Testis (tissue), 3 donors: Measurements from ENCODE around the gene KLHL40. TPM values are rescaled to one million over a fixed set of nuclear protein-coding genes. Genes with fewer than 3 reads are reported as not detected.

Experiments used
- DNase-seq: peaks from one replicate; pipeline ENCODE4 v3.0.0-alpha.2; 2019
- H3K27ac ChIP-seq, 2 donors: fragments of 200-600 bp; sonication (generic); one replicate each; pipeline ENCODE4 v1.5.1; 2019
- H3K27me3 ChIP-seq: fragments of 200-600 bp; sonication (generic); one replicate; pipeline ENCODE4 v1.5.1; 2019
- H3K36me3 ChIP-seq: fragments of 200-600 bp; sonication (generic); one replicate; pipeline ENCODE4 v1.5.1; 2017; ENCODE audit warnings: low read depth; ENCODE audit errors: missing control alignments
- H3K4me1 ChIP-seq: fragments of 200-600 bp; sonication (generic); one replicate; pipeline ENCODE4 v1.5.1; 2019
- H3K4me3 ChIP-seq, 2 donors: fragments of 200-600 bp; sonication (generic); one replicate each; pipeline ENCODE4 v1.5.1; 2017 to 2019
- H3K9me3 ChIP-seq: fragments of 200-600 bp; sonication (generic); one replicate; pipeline ENCODE4 v1.5.1; 2017
- POLR2A ChIP-seq: fragments of 450-650 bp; IDR thresholded peaks from one replicate; pipeline ENCODE4 v1.6.1; 2017; ENCODE audit warnings: antibody characterized with exemption, mild to moderate bottlenecking, moderate library complexity
- WGBS, 2 donors: methylation state at CpG; one replicate each; pipeline ENCODE4 v1.1.5; 2018; 5-methylcytosine and 5-hydroxymethylcytosine counted together
- intact Hi-C: fragments of 100-400 bp; cut with DNase I; formaldehyde crosslinking; loops from one replicate; pipeline ENCODE4 v1.15.1; 2023; ENCODE audit warnings: low total_unique reads
- polyA plus RNA-seq: library from polyadenylated mRNA; stranded (reverse); fragments of 350-450 nt; fragmentation: Illumina TruSeq; extraction: RNeasy Lipid Tissue Mini Kit (QIAGEN cat#74804); gene quantifications from one replicate; pipeline ENCODE4 v1.2.3, GENCODE V29; 2014; ENCODE audit warnings: low read depth, low replicate concordance; ENCODE audit not compliant: insufficient read depth
- total RNA-seq, 2 donors: library from RNA; depleted of rRNA; stranded (reverse); fragments of >200 nt; gene quantifications; one replicate each; pipeline ENCODE4 v1.2.3, GENCODE V29; 2016
- TF ChIP-seq, protein P1 (sequence below), 3 experiments: fragments of 450-650 bp in 2 of 3; fragments of 200-600 bp in 1 of 3; sonication (generic) in 1 of 3; IDR thresholded peaks; one replicate each; pipeline ENCODE4 v1.5.1; 2016 to 2019; ENCODE audit warnings: antibody characterized with exemption in 3 of 3, mild to moderate bottlenecking in 2 of 3, moderate library complexity in 1 of 3

KLHL40 gene
- total and polyA plus RNA-seq, 3 donors from 2014 or later: 0.62 to 3.2 (median 3.1) TPM

DNA sequence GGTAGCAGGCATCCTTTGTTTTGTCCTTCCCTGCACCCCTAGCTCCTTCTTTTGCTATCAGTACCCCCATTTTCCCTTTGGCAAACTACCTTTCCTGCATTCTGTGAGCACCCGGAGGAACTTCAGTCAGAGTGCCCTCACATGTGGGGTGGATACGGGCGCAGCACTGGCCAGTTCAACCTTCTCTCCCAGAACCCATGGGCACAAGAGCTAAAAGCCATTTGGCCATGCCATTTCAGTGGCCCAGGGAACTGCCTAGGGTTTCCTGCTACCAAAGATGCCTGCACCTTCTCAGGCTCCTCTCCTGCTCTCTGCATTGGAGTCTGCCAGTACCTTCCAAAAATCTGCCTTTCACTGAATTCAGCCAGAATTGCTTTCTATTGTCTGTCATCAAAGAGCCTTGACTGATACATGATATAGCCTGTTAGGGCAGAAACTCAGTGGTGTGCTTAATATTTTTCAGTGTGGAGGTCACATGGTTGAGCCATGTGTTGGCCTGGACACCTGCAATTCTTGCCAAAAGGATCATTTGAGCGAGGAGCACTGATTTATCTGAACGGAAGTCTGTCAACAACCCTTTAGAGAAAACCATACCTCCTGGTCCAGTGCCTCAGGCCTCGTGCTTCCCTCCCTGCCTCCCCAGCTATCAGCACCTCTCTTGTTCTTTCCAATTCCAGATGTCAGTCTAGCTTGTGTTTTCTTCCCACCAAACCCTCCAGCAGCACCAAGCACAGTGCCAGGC, 44.2 kb downstream of the KLHL40 start:
- Histone ChIP-seq H3K4me1 (peaks cover 18% of the 10 kb centered on the region), H3K27me3 (no peaks in the 10 kb centered on the region), H3K4me3 (no peak overlapping the region), H3K36me3 (no peaks in the 10 kb centered on the region), H3K9me3 (no peaks in the 10 kb centered on the region), H3K27ac (peak overlapping the region in 1 of 2 donors; percentile 30)
- 72 to 81% methylated on average over 6 of the region's 6 CpGs for WGBS, 2 donors
- intact Hi-C loops: no loop called here
- peak; percentile 10 for DNase-seq
- TF ChIP-seq, protein P1, sequence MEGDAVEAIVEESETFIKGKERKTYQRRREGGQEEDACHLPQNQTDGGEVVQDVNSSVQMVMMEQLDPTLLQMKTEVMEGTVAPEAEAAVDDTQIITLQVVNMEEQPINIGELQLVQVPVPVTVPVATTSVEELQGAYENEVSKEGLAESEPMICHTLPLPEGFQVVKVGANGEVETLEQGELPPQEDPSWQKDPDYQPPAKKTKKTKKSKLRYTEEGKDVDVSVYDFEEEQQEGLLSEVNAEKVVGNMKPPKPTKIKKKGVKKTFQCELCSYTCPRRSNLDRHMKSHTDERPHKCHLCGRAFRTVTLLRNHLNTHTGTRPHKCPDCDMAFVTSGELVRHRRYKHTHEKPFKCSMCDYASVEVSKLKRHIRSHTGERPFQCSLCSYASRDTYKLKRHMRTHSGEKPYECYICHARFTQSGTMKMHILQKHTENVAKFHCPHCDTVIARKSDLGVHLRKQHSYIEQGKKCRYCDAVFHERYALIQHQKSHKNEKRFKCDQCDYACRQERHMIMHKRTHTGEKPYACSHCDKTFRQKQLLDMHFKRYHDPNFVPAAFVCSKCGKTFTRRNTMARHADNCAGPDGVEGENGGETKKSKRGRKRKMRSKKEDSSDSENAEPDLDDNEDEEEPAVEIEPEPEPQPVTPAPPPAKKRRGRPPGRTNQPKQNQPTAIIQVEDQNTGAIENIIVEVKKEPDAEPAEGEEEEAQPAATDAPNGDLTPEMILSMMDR (IDR thresholded peaks at IDR 0.05): no peak
- no peak for TF ChIP-seq POLR2A

DNA sequence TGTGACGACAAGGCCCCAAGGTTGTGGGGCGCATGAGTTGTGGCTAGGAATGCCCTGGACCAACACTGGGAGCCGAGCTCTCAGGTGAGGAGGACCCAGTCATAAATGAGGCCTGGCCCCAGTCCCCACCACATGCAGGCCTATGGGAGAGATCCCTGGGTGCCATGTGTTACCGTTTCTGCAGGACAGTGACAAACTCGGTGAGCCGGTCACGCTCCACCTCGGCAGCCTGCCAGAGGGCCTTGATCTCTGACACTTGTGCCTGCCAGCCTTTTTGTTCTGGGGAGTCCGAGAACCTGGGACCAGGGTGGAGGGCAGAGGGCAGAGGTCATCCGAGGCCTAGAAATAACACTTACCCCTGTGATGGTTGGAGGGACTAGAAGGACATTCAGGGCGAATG, 45.0 kb downstream of the KLHL40 start:
- no peak overlapping the region for H3K4me3 ChIP-seq
- H3K36me3 ChIP-seq: no peaks in the 10 kb centered on the region
- H3K27me3 ChIP-seq: no peaks in the 10 kb centered on the region
- TF ChIP-seq POLR2A: no peak
- TF ChIP-seq, protein P1 (IDR thresholded peaks at IDR 0.05): no peak
- intact Hi-C loops: no loop called here
- H3K4me1 ChIP-seq: peaks cover 18% of the 10 kb centered on the region
- no peak for DNase-seq
- 81 to 91% methylated on average over 9 to 11 of the region's 11 CpGs for WGBS, 2 donors
- H3K27ac ChIP-seq: no peak overlapping the region
- H3K9me3 ChIP-seq: no peaks in the 10 kb centered on the region

DNA sequence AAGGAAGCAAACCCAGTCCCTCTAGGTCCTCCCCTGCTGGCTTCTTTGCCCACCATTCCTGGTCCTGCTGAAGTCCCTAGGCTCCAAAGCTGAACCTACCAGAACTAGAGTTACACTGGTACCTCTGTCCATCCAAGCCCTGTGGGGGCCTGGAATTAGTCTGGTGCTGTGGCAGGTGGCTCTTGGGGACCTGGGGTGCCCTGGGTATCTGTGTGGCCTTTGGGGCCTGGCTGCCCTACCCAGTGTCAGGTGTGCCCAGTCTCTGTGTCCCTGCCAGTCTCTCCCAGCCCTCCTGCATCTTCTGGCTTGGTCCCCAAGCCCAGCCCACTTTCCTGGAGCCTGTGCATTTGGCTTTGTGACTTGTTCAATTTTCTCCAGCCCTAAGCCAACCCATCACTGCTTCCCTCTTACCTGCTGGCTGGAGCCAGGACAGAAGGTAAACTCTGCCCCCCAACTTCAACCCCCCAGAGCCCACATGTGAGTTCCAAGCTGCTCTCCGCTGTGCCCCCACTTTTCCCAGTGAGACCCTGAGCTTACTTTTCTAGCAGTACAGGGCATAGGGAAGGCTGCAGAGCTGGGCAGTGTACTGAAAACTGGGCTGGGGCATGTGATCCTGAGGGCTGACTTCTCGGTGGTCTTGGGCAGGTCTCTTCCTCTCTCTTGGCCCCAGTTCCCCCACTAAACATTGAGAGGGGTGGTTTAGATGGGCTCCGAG, 45.5 kb downstream of the KLHL40 start:
- H3K36me3 ChIP-seq: no peaks in the 10 kb centered on the region
- peak overlapping the region in 1 of 2 donors; percentile 53 for H3K27ac ChIP-seq
- intact Hi-C loops: no loop called here
- H3K4me1 ChIP-seq: peaks cover 18% of the 10 kb centered on the region
- H3K9me3 ChIP-seq: no peaks in the 10 kb centered on the region
- no peak for TF ChIP-seq POLR2A
- TF ChIP-seq, protein P1 (IDR thresholded peaks at IDR 0.05): no peak
- H3K4me3 ChIP-seq: no peak overlapping the region
- WGBS, 2 donors: 91 to 100% methylated on average over 2 to 3 of the region's 3 CpGs
- no peaks in the 10 kb centered on the region for H3K27me3 ChIP-seq
- DNase-seq: no peak

DNA sequence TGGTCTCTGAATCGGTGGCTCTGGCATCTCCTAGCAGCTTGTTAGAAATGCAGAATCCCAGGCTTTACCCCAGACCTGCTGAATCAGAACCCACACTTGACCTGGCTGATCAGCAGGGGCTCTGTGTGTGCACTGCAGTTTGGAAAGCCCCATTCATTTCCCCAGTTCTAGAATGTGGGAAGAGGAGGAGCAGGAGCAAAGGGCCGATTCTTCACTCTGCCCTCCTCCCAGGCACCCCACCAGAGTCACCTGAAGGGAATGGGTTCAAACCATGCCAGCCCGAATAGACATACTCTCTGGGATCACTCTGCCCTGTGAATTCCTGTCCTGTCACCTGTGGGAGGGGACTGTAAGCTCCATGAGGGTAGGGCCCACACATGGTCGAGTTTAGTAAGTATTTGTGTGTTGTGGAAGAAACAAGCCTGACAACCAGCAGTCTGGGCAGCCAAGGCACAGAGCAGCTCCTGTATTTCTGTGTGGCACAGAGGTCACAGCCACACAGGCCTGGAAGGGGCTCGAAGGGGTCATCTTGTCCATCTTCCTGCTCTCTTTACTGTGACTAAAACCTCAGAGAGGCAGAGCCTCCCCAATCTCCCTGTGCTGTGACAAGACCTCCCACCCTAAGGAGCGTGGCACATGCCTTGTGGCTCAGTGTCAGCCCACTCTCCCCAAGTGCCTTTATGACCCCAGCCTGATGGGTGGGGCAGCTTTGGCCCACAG, 46.3 kb downstream of the KLHL40 start:
- H3K9me3 ChIP-seq: no peaks in the 10 kb centered on the region
- no peak overlapping the region for H3K4me3 ChIP-seq
- peak; percentile 11 for DNase-seq
- peaks cover 18% of the 10 kb centered on the region for H3K4me1 ChIP-seq
- no peak for TF ChIP-seq POLR2A
- TF ChIP-seq, protein P1 (IDR thresholded peaks at IDR 0.05): no peak
- peak overlapping the region; percentile 53 to 74 for H3K27ac ChIP-seq
- H3K36me3 ChIP-seq: no peaks in the 10 kb centered on the region
- intact Hi-C loops: no loop called here
- 76 to 80% methylated on average over 4 to 6 of the region's 6 CpGs for WGBS, 2 donors
- no peaks in the 10 kb centered on the region for H3K27me3 ChIP-seq
